NCI-H2227 (cell line): Measurements from ENCODE around the gene ZNF418.
"Not testable (repeated sequence)": the region's sequence is repeated elsewhere in the genome, so short reads cannot be mapped to it uniquely, and the experiment has no call there.

Experiments used
- DNase-seq: peaks from one replicate; lab custom pipeline; 2025; ENCODE audit not compliant: unreplicated experiment; lab: John Stamatoyannopoulos, UW

Gene ZNF418

DNA sequence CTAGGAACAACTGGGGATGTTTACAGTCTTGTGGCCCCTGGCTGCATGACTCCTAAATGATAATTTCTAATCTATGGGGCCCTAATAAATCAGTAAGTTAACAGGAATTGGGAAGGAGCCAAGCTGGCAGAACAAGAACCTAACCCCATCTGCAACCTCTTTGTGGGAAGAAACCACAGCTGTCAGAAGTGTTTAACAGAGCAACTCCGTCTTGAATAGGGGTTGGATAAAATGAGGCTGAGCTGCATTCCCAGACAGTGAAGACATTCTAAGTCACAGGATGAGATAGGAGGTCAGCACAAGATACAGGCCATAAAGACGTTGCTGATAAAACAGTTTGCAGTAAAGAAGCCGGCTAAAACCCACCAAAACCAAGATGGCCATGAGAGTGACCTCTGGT lies 44.5 kb downstream of the ZNF418 start:
- DNase-seq = not testable (repeated sequence)

DNA sequence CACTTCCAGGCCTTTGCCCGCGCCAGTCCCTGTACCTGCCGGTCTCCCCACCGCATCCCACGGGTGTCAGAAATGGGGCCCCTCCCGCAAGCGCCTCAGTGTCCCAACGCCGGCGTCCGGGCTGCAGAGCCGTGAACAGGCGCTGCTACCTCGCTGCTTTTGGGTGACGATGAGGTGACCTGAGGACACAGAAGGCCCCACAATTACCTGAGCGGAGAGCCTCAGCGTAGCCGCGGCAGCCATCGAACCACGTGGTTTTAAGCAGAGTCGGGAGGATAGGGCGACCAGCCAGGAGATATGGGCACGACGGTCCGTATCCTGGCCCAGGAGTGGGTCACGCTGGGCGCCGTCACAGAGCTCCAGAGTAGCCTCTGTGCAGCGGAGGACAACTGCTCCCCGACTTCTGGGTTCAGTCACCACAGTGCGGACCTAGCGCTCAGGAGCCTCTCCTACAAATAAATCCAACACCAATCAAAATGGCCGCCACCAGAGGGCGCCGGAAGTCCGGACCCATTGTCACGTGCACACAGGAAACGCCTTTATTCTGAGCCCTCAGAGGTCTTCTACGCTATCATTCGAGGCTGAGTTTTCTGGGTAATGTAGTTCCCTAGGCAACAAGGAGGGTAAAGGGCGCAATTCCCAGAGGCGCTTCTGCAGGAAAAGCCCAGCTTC lies 46.5 kb downstream of the ZNF418 start, which contains the start of gene ZNF814:
Gene ZNF814, minus strand, starts transcription at position 478 of the 672 bp plus-strand sequence. Its CDS starts 235 bp downstream, at position 243.
- DNase-seq = no peak

DNA sequence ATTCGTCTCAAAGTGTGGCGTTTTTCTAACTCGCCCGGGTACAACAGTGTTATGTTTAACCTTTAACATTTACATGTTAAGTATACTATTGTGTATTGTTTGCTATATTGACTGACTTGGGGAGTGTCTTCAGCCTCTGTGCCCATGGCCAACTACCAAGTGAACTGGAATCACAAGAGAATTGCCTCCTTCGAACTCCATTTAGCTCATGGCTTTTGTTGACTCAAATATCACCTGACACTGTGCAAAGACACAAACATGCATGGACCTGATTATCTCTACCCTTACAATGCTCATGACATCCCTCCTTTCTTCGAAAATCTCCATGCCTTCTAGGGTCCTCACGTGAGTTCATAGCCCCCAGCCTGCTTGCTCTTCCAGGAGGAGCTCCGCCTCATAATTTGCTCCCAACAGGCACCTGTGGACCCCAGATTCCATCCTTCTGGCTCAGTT lies 47.1 kb downstream of the ZNF418 start:
- DNase-seq = no peak

DNA sequence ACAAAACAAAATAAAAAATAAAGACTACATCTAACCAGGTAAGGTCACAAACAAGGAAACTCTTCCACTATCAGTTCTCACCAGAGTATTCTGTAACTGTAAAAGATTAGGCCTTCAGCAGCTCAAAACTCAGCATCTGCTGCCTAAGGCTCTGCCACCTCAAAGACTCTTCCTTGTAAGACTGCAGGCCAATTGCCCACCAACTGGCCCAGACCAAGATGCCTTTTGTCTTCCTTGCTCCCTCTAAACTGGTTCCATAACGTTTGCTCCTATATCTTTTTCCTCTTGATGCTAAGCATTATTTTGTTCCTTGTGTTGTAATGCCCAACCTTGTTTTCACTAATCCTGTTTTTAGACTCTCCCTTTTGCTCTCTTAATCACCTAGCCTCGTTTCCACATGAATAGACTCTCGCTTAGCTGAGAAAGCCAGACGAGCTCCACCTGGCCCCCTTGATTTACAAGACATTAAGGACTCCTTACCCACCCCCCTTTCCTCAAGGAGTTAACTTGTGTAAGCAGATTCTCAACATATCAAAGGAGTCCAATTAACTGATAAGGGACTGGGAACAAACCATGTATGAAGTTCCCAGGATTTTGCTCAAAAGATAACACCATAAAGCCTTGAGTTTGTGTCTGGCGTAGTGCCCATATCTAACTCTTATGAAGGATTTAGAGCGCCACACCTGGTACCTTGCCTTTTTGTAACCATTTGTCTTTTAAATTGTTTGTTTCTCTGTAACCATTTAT lies 47.8 kb downstream of the ZNF418 start:
- no peak for DNase-seq

DNA sequence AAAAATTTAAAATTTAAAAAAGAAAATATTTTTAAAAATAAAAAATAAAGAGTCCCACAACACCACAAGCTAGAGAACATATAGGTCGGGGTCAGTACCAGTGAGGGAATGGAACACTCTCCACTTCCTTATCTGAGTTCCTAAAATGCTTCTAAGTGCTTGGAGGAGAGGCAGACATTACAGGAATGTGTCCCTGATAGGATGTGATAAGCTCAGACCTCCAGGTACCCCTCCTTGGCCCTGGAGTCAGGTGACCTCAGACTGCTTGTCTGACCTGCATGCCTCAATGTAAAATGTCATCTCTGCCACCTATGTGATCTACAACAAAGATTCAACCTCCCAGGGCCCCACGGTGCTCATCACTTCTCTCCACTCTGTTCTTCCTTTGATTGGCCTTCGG lies 49.2 kb downstream of the ZNF418 start:
- no peak for DNase-seq

DNA sequence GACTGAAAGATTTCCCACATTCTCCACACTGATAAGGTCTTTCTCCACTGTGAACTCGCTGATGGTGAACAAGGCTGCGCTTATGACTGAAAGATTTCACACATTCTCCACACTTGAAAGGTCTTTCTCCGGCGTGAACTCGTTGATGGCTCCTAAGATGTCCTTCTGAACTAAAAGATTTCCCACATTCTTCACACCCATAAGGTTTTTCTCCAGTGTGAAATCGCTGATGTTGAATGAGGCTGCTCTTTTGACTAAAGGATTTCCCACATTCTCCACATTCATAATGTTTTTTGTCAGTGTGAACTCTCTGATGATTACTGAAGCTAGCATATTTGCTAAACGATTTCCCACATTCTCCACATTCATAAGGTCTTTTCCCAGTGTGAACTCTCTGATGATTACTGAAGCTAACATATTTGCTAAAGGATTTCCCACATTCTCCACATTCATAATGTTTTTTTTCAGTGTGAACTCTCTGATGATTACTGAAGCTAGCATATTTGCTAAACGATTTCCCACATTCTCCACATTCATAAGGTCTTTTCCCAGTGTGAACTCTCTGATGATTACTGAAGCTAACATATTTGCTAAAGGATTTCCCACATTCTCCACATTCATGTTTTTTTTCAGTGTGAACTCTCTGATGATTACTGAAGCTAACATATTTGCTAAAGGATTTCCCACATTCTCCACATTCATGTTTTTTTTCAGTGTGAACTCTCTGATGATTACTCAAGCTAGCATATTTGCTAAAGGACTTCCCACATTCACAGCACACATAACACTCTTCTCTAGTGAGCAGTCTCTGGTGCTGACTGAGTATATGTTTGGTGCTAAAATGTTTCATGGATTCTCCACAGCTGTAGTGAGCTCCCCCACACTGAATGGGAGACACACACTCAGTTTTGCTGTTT lies 61.1 kb downstream of the ZNF418 start:
- not testable (repeated sequence) for DNase-seq

DNA sequence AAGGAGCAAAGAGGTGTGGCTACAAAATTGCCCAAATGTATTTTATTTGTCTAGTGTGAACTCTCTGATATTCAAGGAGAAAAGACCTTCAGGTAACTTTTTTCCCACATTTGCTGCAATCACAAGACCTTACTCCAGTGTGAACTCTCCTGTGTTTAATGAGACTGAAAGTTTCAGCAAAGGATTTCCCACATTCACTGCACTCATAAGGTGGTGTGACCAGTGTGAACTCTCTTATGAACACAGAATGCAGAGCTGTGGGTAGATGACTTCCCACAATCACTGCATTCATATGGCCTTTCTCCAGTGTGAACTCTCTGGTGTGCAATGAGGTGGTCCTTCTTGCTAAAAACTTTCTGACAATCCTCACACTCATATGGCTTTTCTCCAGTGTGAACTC lies 62.8 kb downstream of the ZNF418 start:
- DNase-seq = no peak
